B cell (primary cell): ENCODE data around the gene EPX. TPM values are rescaled to one million over a fixed set of nuclear protein-coding genes. Genes with fewer than 3 reads are reported as not detected.

Experiments
- ATAC-seq: fragments of 200-7000 bp; cut with Tn5 transposase; one replicate; pipeline ENCODE4 v1.10.0; 2021; ENCODE audit warnings: low read depth, mild to moderate bottlenecking, moderate number of reproducible peaks, moderate library complexity
- CTCF ChIA-PET: fragments of 350-600 bp; sonication (Branson Sonifier 250); formaldehyde crosslinking; loops from one replicate; lab custom pipeline; 2021; ENCODE audit warnings: antibody characterized with exemption, inconsistent platforms; lab: Charles Lee
- POLR2A ChIA-PET: fragments of 350-600 bp; sonication (Branson Sonifier 250); formaldehyde crosslinking; loops from one replicate; lab custom pipeline; 2021; ENCODE audit warnings: antibody characterized with exemption; lab: Charles Lee
- DNase-seq: peaks from one replicate; pipeline ENCODE4 v3.0.0; 2013
- H2AFZ ChIP-seq: 2 replicates; pipeline ENCODE4 v1.6.1; 2012; ENCODE audit warnings: mild to moderate bottlenecking, low read depth, low read length; ENCODE audit not compliant: insufficient read depth, poor library complexity, severe bottlenecking
- H3K27ac ChIP-seq, 2 donors: 1 replicate in 1 of 2; 2 replicates in 1 of 2; pipeline ENCODE4 v1.5.1; 2012 to 2013; ENCODE audit warnings: low read length in 2 of 2, mild to moderate bottlenecking in 2 of 2, moderate library complexity in 1 of 2
- H3K27me3 ChIP-seq, 4 experiments: fragments of 200-600 bp in 1 of 4; sonication (generic) in 1 of 4; replicated peaks in 1 of 4; 1 replicate in 2 of 4; 2 replicates in 2 of 4; pipeline versions ENCODE4 v1.6.1 to v1.7.0; 2013 to 2016; ENCODE audit warnings: low read length in 3 of 4, mild to moderate bottlenecking in 2 of 4, mixed read lengths in 1 of 4, moderate library complexity in 1 of 4; ENCODE audit not compliant: insufficient read depth in 4 of 4, control insufficient read depth in 3 of 4; ENCODE audit errors: control extremely low read depth in 1 of 4
- H3K36me3 ChIP-seq, 2 experiments: replicated peaks in 1 of 2; 1 replicate in 1 of 2; 2 replicates in 1 of 2; pipeline versions ENCODE4 v1.6.1 to v1.7.1; 2013; ENCODE audit warnings: low read length in 1 of 2; ENCODE audit not compliant: insufficient read depth in 2 of 2, control insufficient read depth in 1 of 2; ENCODE audit errors: control extremely low read depth in 1 of 2, extremely low read depth in 1 of 2
- H3K4me1 ChIP-seq, 2 donors: fragments of 200-600 bp in 1 of 2; sonication (generic) in 1 of 2; 1 replicate in 1 of 2; 2 replicates in 1 of 2; pipeline versions ENCODE4 v1.5.1 to v1.6.1; 2013 to 2017; ENCODE audit warnings: low read length in 2 of 2; ENCODE audit not compliant: control insufficient read depth in 2 of 2, insufficient read depth in 2 of 2
- H3K4me2 ChIP-seq: replicated peaks from 2 replicates; pipeline ENCODE3; 2012; ENCODE audit warnings: mild to moderate bottlenecking, low read depth, low read length; ENCODE audit not compliant: poor library complexity, severe bottlenecking
- H3K4me3 ChIP-seq, 5 experiments: fragments of 200-600 bp in 1 of 5; sonication (generic) in 1 of 5; 1 replicate in 3 of 5; 2 replicates in 2 of 5; pipeline versions ENCODE4 v1.5.1 to v1.7.0; 2011 to 2016; ENCODE audit warnings: low read length in 4 of 5, mild to moderate bottlenecking in 4 of 5, low read depth in 2 of 5, control low read depth in 1 of 5, moderate library complexity in 1 of 5; ENCODE audit not compliant: insufficient read depth in 1 of 5; ENCODE audit errors: control extremely low read depth in 1 of 5, extremely low read depth in 1 of 5
- H3K79me2 ChIP-seq: fragments of 200-600 bp; sonication (generic); one replicate; pipeline ENCODE4 v1.6.0; 2016; ENCODE audit warnings: low read length; ENCODE audit not compliant: control insufficient read depth, insufficient read depth
- H3K9ac ChIP-seq: fragments of 200-600 bp; sonication (generic); 2 replicates; pipeline ENCODE4 v1.6.1; 2017; ENCODE audit warnings: mild to moderate bottlenecking, low read length, moderate library complexity
- H3K9me3 ChIP-seq, 3 donors: one replicate each; pipeline versions ENCODE4 v1.6.1 to v1.7.1; 2013; ENCODE audit warnings: low read length in 2 of 3; ENCODE audit not compliant: control insufficient read depth in 2 of 3, insufficient read depth in 1 of 3; ENCODE audit errors: control extremely low read depth in 1 of 3
- H4K20me1 ChIP-seq: 2 replicates; pipeline ENCODE4 v1.6.0; 2012; ENCODE audit warnings: mild to moderate bottlenecking, low read length; ENCODE audit not compliant: insufficient read depth, control insufficient read depth, poor library complexity, severe bottlenecking
- H3K27ac Mint-ChIP-seq: one replicate; pipeline ENCODE4 v1.8.0; 2021; ENCODE audit warnings: mixed read lengths
- H3K27me3 Mint-ChIP-seq: one replicate; pipeline ENCODE4 v1.8.0; 2021; ENCODE audit warnings: mixed read lengths
- H3K4me1 Mint-ChIP-seq: one replicate; pipeline ENCODE4 v1.8.0; 2021; ENCODE audit warnings: mixed read lengths
- H3K4me3 Mint-ChIP-seq: one replicate; pipeline ENCODE4 v1.8.0; 2021; ENCODE audit warnings: mixed read lengths
- H3K9me3 Mint-ChIP-seq: one replicate; pipeline ENCODE4 v1.8.0; 2022; ENCODE audit warnings: mixed read lengths; ENCODE audit not compliant: insufficient read depth
- CTCF ChIP-seq: fragments of 200-600 bp; IDR thresholded peaks from one replicate; pipeline ENCODE4 v1.8.0; 2022; ENCODE audit warnings: antibody characterized with exemption, mild to moderate bottlenecking
- EZH2 ChIP-seq: IDR thresholded peaks from 2 replicates; pipeline ENCODE4 v1.6.1; 2012; ENCODE audit warnings: borderline replicate concordance, low read depth, mild to moderate bottlenecking, moderate library complexity, low read length; ENCODE audit not compliant: insufficient read depth, poor library complexity, severe bottlenecking
- WGBS: methylation state at CpG from one replicate; pipeline ENCODE4 v1.1.5; 2013; ENCODE audit warnings: missing lambda C conversion rate; ENCODE audit not compliant: insufficient coverage; 5-methylcytosine and 5-hydroxymethylcytosine counted together
- intact Hi-C: fragments of 100-400 bp; cut with micrococcal nuclease; formaldehyde crosslinking; loops from one replicate; pipeline ENCODE4 v1.10.0; 2022
- polyA plus RNA-seq: library from polyadenylated mRNA; depleted of rRNA; stranded (reverse); fragments of >200 nt; gene quantifications from 2 replicates; pipeline ENCODE4 v1.2.3, GENCODE V29; 2012
- total RNA-seq, 2 donors: library from RNA; stranded (reverse); fragments of 120-200 nt in 1 of 2; gene quantifications; 1 replicate in 1 of 2; 2 replicates in 1 of 2; pipeline versions ENCODE4 v1.2.3 to v1.2.4, GENCODE V29; 2013 to 2022

EPX gene
- total and polyA plus RNA-seq, 2 donors (not counting 1 experiment from before 2014, with no cell fraction given) = not detected

- no peak overlapping the region for H3K9ac ChIP-seq
- no peak for TF ChIP-seq CTCF
- no peak for TF ChIP-seq EZH2
- WGBS = 86% methylated on average over 9 of the region's 13 CpGs
- H4K20me1 ChIP-seq = no peaks in the 10 kb centered on the region
- intact Hi-C loops = no loop called here
- Mint-ChIP-seq H3K27ac (no peak overlapping the region), H3K4me3 (no peak overlapping the region), H3K27me3 (peaks cover 32% of the 10 kb centered on the region), H3K4me1 (peaks cover 19% of the 10 kb centered on the region), H3K9me3 (no peaks in the 10 kb centered on the region)
- H3K9me3 ChIP-seq = peaks cover 0 to 3% (median 0%) of the 10 kb centered on the region in 3 donors
- ChIA-PET CTCF (interaction anchor here (1.1 to 8.4 kb wide), 8 partner anchors 14 to 242 kb away, joined by 3 to 58 read pairs (median 4); partner anchors contain the start of genes HSF5 and MKS1), POLR2A (no interaction called here)
- no peak overlapping the region for H3K4me3 ChIP-seq
- no peak overlapping the region for H3K4me2 ChIP-seq
- H3K36me3 ChIP-seq = no peaks in the 10 kb centered on the region
- DNase-seq (no peak), ATAC-seq (no peak)
- H2AFZ ChIP-seq = no peak overlapping the region
- peaks cover 0 to 47% (median 14%) of the 10 kb centered on the region in 4 experiments for H3K27me3 ChIP-seq
- H3K79me2 ChIP-seq = no peaks in the 10 kb centered on the region
- no peak overlapping the region for H3K27ac ChIP-seq
- peaks cover 14 to 18% of the 10 kb centered on the region in 2 donors for H3K4me1 ChIP-seq
These were observed 53.7 kb downstream of the EPX start for GRCh38 chr17:58246104-58246740.

- no peak overlapping the region for H3K4me3 Mint-ChIP-seq
- no peaks in the 10 kb centered on the region for H4K20me1 ChIP-seq
- no peak overlapping the region for H3K9ac ChIP-seq
- no peak overlapping the region for H3K4me2 ChIP-seq
- 100% methylated on average over 1 of the region's 1 CpG for WGBS
- H3K27ac Mint-ChIP-seq = no peak overlapping the region
- peaks cover 0 to 3% (median 0%) of the 10 kb centered on the region in 3 donors for H3K9me3 ChIP-seq
- ChIA-PET CTCF (interaction anchor here (0.7 to 8.4 kb wide), 11 partner anchors 9 to 241 kb away, joined by 3 to 58 read pairs (median 3); partner anchors contain the start of genes HSF5 and MKS1), POLR2A (no interaction called here)
- intact Hi-C loops = no loop called here
- peaks cover 14 to 18% of the 10 kb centered on the region in 2 donors for H3K4me1 ChIP-seq
- peaks cover 19% of the 10 kb centered on the region for H3K4me1 Mint-ChIP-seq
- H3K4me3 ChIP-seq = no peak overlapping the region
- ATAC-seq (no peak), DNase-seq (no peak)
- peaks cover 27% of the 10 kb centered on the region for H3K27me3 Mint-ChIP-seq
- no peaks in the 10 kb centered on the region for H3K79me2 ChIP-seq
- no peak overlapping the region for H3K27ac ChIP-seq
- no peak overlapping the region for H2AFZ ChIP-seq
- H3K27me3 ChIP-seq = peaks cover 0 to 41% (median 12%) of the 10 kb centered on the region in 4 experiments
- TF ChIP-seq CTCF (no peak), EZH2 (no peak)
- no peaks in the 10 kb centered on the region for H3K36me3 ChIP-seq
- no peaks in the 10 kb centered on the region for H3K9me3 Mint-ChIP-seq
These were observed 54.3 kb downstream of the EPX start for GRCh38 chr17:58246781-58247180.
